ENCODE measurements around the gene SPATA31D3. TPM values are rescaled to one million over a fixed set of nuclear protein-coding genes. Genes with fewer than 3 reads are reported as not detected.

Gene SPATA31D3
- polyA plus RNA-seq, 2 of the 4 experiments (the other 2 are of a cell fraction): not detected

- H3K27ac ChIP-seq: no peak overlapping the region
- no peak for DNase-seq (ENCODE audit: low read depth in 1 of 2, low spot score in 1 of 2)
- WGBS (ENCODE audit: missing lambda C conversion rate): 78% methylated on average over 1 of the region's 1 CpG
- TF ChIP-seq RAD21 (conservative IDR thresholded peaks at IDR 0.05 in 1 of 2, IDR thresholded peaks at IDR 0.05 in 1 of 2): no peak
- TF ChIP-seq ZC3H11A (IDR thresholded peaks at IDR 0.05): no peak
- no peak for TF ChIP-seq POLR2A (IDR thresholded peaks at IDR 0.05; ENCODE audit: low read length)
- TF ChIP-seq REST (IDR thresholded peaks at IDR 0.05): no peak
- TF ChIP-seq TFCP2L1 (CRISPR knock-in tag; IDR thresholded peaks at IDR 0.05): no peak
- TF ChIP-seq CHD4 (IDR thresholded peaks at IDR 0.05; ENCODE audit: borderline replicate concordance): no peak
- no peak for TF ChIP-seq ZSCAN20 (CRISPR knock-in tag; IDR thresholded peaks at IDR 0.05)
- no peak for TF ChIP-seq HDAC2 (IDR thresholded peaks at IDR 0.05)
- TF ChIP-seq FOSL2 (IDR thresholded peaks at IDR 0.05): no peak
- TF ChIP-seq FOSL2 (CRISPR knock-in tag; IDR thresholded peaks at IDR 0.05): no peak
- TF ChIP-seq EHF (CRISPR knock-in tag; IDR thresholded peaks at IDR 0.05): no peak
- no peak for TF ChIP-seq RFX5 (IDR thresholded peaks at IDR 0.05)
- no peak for TF ChIP-seq ELK1 (IDR thresholded peaks at IDR 0.05; ENCODE audit: low read depth, low read length)
- TF ChIP-seq NFE2L2 (conservative IDR thresholded peaks at IDR 0.05; ENCODE audit: low read length): no peak
- TF ChIP-seq ATOH8 (CRISPR knock-in tag; IDR thresholded peaks at IDR 0.05; ENCODE audit: low read depth): no peak
- no peak for TF ChIP-seq CBX8 (IDR thresholded peaks at IDR 0.05)
- TF ChIP-seq BCL3 (IDR thresholded peaks at IDR 0.05): no peak
- TF ChIP-seq EHMT2 (IDR thresholded peaks at IDR 0.05; ENCODE audit: low read depth): no peak
- no peak for TF ChIP-seq HES2 (IDR thresholded peaks at IDR 0.05)
- TF ChIP-seq KDM5A (IDR thresholded peaks at IDR 0.05): no peak
- no peak for TF ChIP-seq RNF2 (IDR thresholded peaks at IDR 0.05; ENCODE audit: borderline replicate concordance, low read depth)
- H3K4me3 ChIP-seq: no peak overlapping the region
- H3K4me2 ChIP-seq: no peak overlapping the region
- ATAC-seq: no peak
- FAIRE-seq: no peak
- H3K4me1 ChIP-seq: no peaks in the 10 kb centered on the region
- CTCF ChIA-PET: interaction anchor here (1.2 kb wide), 1 partner anchor 22 kb away, joined by 3 read pairs; no protein-coding TSS in a partner anchor
- POLR2A ChIA-PET: no interaction called here
- H3K9me3 ChIP-seq: no peaks in the 10 kb centered on the region
Observed at GRCh38 chr9:81989700-81990099, 46.4 kb downstream of the SPATA31D3 start.

GRCh38 chr9:81993656-81994055, 50.4 kb downstream of the SPATA31D3 start:
- ATAC-seq: no peak

More at GRCh38 chr9:81993656-81994055, 50.4 kb downstream of the SPATA31D3 start:
- Histone ChIP-seq H3K4me1 (no peaks in the 10 kb centered on the region), H3K4me2 (no peak overlapping the region), H3K27ac (no peak overlapping the region), H3K9me3 (no peaks in the 10 kb centered on the region), H3K4me3 (no peak overlapping the region)
- ChIA-PET CTCF (no interaction called here), POLR2A (no interaction called here)
- 58% methylated on average over 5 of the region's 5 CpGs for WGBS (ENCODE audit: missing lambda C conversion rate)
- FAIRE-seq (no peak), DNase-seq (ENCODE audit: low read depth in 1 of 2, low spot score in 1 of 2) (no peak)
- TF ChIP-seq CEBPB (IDR thresholded peaks at IDR 0.05) (no peak), CBX8 (IDR thresholded peaks at IDR 0.05) (no peak), ZSCAN20 (CRISPR knock-in tag; IDR thresholded peaks at IDR 0.05) (no peak), PBX3 (IDR thresholded peaks at IDR 0.05) (no peak), MAZ (IDR thresholded peaks at IDR 0.05; ENCODE audit: borderline replicate concordance, low read depth, low read length) (no peak)
